SU-DHL-6 (cell line): ENCODE data around the gene JADE2.

Experiments
- EZH2phosphoT487 ChIP-seq: fragments of 200-600 bp; sonication (generic), shearing (Covaris generic); conservative IDR thresholded peaks from 2 replicates; pipeline ENCODE4 v1.6.1; 2018; ENCODE audit warnings: mild to moderate bottlenecking, antibody characterized with exemption, low read length, moderate library complexity, mixed read lengths
- TF ChIP-seq, protein P1 (sequence below): fragments of 200-600 bp; sonication (generic); IDR thresholded peaks from one replicate; pipeline ENCODE4 v1.5.1; 2017; ENCODE audit warnings: antibody characterized with exemption, mild to moderate bottlenecking, low read length, moderate library complexity; ENCODE audit not compliant: insufficient read depth, poor library complexity, severe bottlenecking

DNA sequence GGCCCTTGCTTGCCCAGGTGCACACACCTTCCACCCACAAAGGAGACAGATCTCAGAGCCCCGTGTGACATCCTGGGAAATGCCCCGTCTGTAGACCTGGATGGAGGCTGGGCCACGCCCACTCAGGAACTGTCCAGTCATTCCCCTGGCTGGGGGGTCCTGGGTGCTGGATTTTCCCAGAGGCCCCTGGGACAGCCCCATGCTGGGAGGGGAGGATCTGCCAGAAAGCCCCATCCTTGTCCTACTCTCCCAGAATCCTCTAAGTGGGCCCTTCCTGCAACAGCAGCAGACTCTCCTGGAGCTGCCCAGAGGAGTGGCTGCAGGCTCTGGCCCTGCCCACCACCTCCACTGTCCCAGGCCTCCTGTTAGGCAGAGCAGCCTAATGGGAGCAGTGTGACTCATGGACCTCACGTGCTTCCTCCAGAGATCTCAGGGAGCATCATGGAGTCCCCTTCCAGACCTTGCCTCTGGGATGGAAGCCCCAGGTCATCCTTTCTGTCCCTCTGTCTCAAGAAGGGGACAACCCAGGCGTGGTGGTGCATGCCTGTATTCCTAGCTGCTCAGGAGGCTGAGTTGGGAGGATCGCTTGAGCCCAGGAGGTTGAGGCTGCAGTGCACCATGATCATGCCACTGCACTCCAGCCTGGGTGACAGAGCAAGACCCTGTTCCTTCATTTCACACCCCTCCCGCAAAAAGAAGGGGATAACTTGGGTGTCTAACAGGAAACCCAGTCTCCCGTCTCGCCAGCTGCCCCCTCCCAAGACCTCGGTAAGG lies 51.7 kb downstream of the JADE2 start:
- TF ChIP-seq, protein P1, sequence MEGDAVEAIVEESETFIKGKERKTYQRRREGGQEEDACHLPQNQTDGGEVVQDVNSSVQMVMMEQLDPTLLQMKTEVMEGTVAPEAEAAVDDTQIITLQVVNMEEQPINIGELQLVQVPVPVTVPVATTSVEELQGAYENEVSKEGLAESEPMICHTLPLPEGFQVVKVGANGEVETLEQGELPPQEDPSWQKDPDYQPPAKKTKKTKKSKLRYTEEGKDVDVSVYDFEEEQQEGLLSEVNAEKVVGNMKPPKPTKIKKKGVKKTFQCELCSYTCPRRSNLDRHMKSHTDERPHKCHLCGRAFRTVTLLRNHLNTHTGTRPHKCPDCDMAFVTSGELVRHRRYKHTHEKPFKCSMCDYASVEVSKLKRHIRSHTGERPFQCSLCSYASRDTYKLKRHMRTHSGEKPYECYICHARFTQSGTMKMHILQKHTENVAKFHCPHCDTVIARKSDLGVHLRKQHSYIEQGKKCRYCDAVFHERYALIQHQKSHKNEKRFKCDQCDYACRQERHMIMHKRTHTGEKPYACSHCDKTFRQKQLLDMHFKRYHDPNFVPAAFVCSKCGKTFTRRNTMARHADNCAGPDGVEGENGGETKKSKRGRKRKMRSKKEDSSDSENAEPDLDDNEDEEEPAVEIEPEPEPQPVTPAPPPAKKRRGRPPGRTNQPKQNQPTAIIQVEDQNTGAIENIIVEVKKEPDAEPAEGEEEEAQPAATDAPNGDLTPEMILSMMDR: no peak
- TF ChIP-seq EZH2phosphoT487: no peak
